H9 (cell line): Measurements from ENCODE around the gene RAD51. TPM values are rescaled to one million over a fixed set of nuclear protein-coding genes. Genes with fewer than 3 reads are reported as not detected.
A peak's percentile ranks its signal among the peaks of the same experiment; 100 is the strongest.

Experiments used
- DNase-seq: peaks from one replicate; pipeline ENCODE4 v3.0.0-alpha.2; 2017
- H2AFZ ChIP-seq: one replicate; pipeline ENCODE4 v1.6.1; 2013; ENCODE audit warnings: mild to moderate bottlenecking, low read length, control low read depth, moderate library complexity
- H2AK5ac ChIP-seq: 2 replicates; pipeline ENCODE4 v1.6.1; 2013; ENCODE audit warnings: low read length, control low read depth, mixed read lengths; ENCODE audit not compliant: insufficient read length
- H2BK120ac ChIP-seq: one replicate; pipeline ENCODE4 v1.6.1; 2013; ENCODE audit warnings: low read depth, mild to moderate bottlenecking, low read length, control low read depth, inconsistent platforms; ENCODE audit not compliant: poor library complexity, severe bottlenecking
- H2BK12ac ChIP-seq: 2 replicates; pipeline ENCODE4 v1.6.1; 2013; ENCODE audit warnings: low read length, control low read depth, mixed read lengths, low read depth; ENCODE audit not compliant: insufficient read length
- H2BK15ac ChIP-seq: 2 replicates; pipeline ENCODE4 v1.6.1; 2013; ENCODE audit warnings: low read depth, low read length, control low read depth
- H2BK20ac ChIP-seq: one replicate; pipeline ENCODE4 v1.6.1; 2013; ENCODE audit warnings: low read depth, mild to moderate bottlenecking, low read length, control low read depth, inconsistent platforms; ENCODE audit not compliant: poor library complexity, severe bottlenecking
- H2BK5ac ChIP-seq: 2 replicates; pipeline ENCODE4 v1.6.1; 2013; ENCODE audit warnings: low read length, control low read depth, mixed read lengths; ENCODE audit not compliant: insufficient read length
- H3K14ac ChIP-seq: 2 replicates; pipeline ENCODE4 v1.6.1; 2013; ENCODE audit warnings: low read length, control low read depth; ENCODE audit not compliant: insufficient read depth
- H3K18ac ChIP-seq: 2 replicates; pipeline ENCODE4 v1.6.1; 2013; ENCODE audit warnings: low read depth, mild to moderate bottlenecking, mixed read lengths, low read length, control low read depth; ENCODE audit not compliant: insufficient read length
- H3K23ac ChIP-seq: 2 replicates; pipeline ENCODE4 v1.6.1; 2013; ENCODE audit warnings: low read length, control low read depth, mixed read lengths, low read depth; ENCODE audit not compliant: insufficient read length
- H3K23me2 ChIP-seq: 2 replicates; pipeline ENCODE4 v1.6.1; 2013; ENCODE audit warnings: low read depth, mild to moderate bottlenecking, mixed read lengths, low read length, control low read depth; ENCODE audit not compliant: insufficient read length, poor library complexity, severe bottlenecking
- H3K27ac ChIP-seq: 2 replicates; pipeline ENCODE4 v1.5.1; 2013; ENCODE audit warnings: low read length, control low read depth, mixed read lengths, low read depth; ENCODE audit not compliant: insufficient read length
- H3K27me3 ChIP-seq: 2 replicates; pipeline ENCODE4 v1.6.1; 2013; ENCODE audit warnings: low read length, control low read depth, inconsistent platforms; ENCODE audit not compliant: insufficient read depth
- H3K4ac ChIP-seq: 2 replicates; pipeline ENCODE4 v1.6.1; 2013; ENCODE audit warnings: low read depth, mild to moderate bottlenecking, control low read depth, inconsistent platforms, low read length, moderate library complexity
- H3K4me1 ChIP-seq: 2 replicates; pipeline ENCODE4 v1.6.1; 2013; ENCODE audit warnings: low read length, control low read depth, inconsistent platforms; ENCODE audit not compliant: insufficient read depth
- H3K4me2 ChIP-seq: 2 replicates; pipeline ENCODE4 v1.6.1; 2013; ENCODE audit warnings: low read length, control low read depth, mixed read lengths; ENCODE audit not compliant: insufficient read length, insufficient read depth
- H3K56ac ChIP-seq: 2 replicates; pipeline ENCODE4 v1.6.1; 2013; ENCODE audit warnings: low read depth, mild to moderate bottlenecking, mixed read lengths, low read length, control low read depth; ENCODE audit not compliant: insufficient read length
- H3K79me1 ChIP-seq: 2 replicates; pipeline ENCODE4 v1.6.1; 2013; ENCODE audit warnings: low read depth, mild to moderate bottlenecking, moderate library complexity, low read length, control low read depth, inconsistent platforms; ENCODE audit not compliant: insufficient read depth, poor library complexity, severe bottlenecking
- H3K79me2 ChIP-seq: 2 replicates; pipeline ENCODE4 v1.6.1; 2013; ENCODE audit warnings: low read length, control low read depth, inconsistent platforms; ENCODE audit not compliant: insufficient read depth
- H3K9ac ChIP-seq: 2 replicates; pipeline ENCODE4 v1.6.1; 2013; ENCODE audit warnings: low read length, control low read depth, mixed read lengths; ENCODE audit not compliant: insufficient read length; ENCODE audit errors: extremely low read depth
- H3K9me3 ChIP-seq: one replicate; pipeline ENCODE4 v1.6.1; 2013; ENCODE audit warnings: low read depth, low read length, inconsistent platforms; ENCODE audit not compliant: control insufficient read depth
- H3T11ph ChIP-seq: one replicate; pipeline ENCODE4 v1.6.1; 2013; ENCODE audit warnings: mild to moderate bottlenecking, low read length, control low read depth, inconsistent platforms
- H4K20me1 ChIP-seq: one replicate; pipeline ENCODE4 v1.6.1; 2013; ENCODE audit not compliant: control insufficient read depth, insufficient read length, insufficient read depth
- H4K5ac ChIP-seq: 2 replicates; pipeline ENCODE4 v1.6.1; 2013; ENCODE audit warnings: low read depth, mild to moderate bottlenecking, mixed read lengths, low read length, control low read depth; ENCODE audit not compliant: insufficient read length
- H4K8ac ChIP-seq: replicated peaks from 2 replicates; pipeline ENCODE4 v1.6.1; 2013; ENCODE audit warnings: low read length, control low read depth, mixed read lengths, low read depth; ENCODE audit not compliant: insufficient read length
- H4K91ac ChIP-seq: 2 replicates; pipeline ENCODE4 v1.6.1; 2013; ENCODE audit warnings: low read depth, mild to moderate bottlenecking, moderate library complexity, mixed read lengths, low read length, control low read depth; ENCODE audit not compliant: insufficient read length
- H3K27ac Mint-ChIP-seq, 3 experiments: 2 replicates in 2 of 3; 3 replicates in 1 of 3; pipeline ENCODE4 v1.8.0; 2020 to 2021; ENCODE audit warnings: mixed read lengths in 3 of 3, mild to moderate bottlenecking in 1 of 3, moderate library complexity in 1 of 3
- H3K27me3 Mint-ChIP-seq: 2 replicates; pipeline ENCODE4 v1.8.0; 2021; ENCODE audit warnings: low read depth, mild to moderate bottlenecking, moderate library complexity, mixed read lengths
- H3K36me3 Mint-ChIP-seq, 3 experiments: 2 replicates in 2 of 3; 3 replicates in 1 of 3; pipeline ENCODE4 v1.8.0; 2020 to 2021; ENCODE audit warnings: low read depth in 3 of 3, mixed read lengths in 3 of 3; ENCODE audit not compliant: insufficient read depth in 1 of 3
- H3K4me1 Mint-ChIP-seq, 2 experiments: 2 replicates each; pipeline ENCODE4 v1.8.0; 2020; ENCODE audit warnings: mixed read lengths in 2 of 2
- H3K4me3 Mint-ChIP-seq, 2 experiments: 2 replicates in 1 of 2; 3 replicates in 1 of 2; pipeline ENCODE4 v1.8.0; 2020 to 2021; ENCODE audit warnings: mild to moderate bottlenecking in 2 of 2, mixed read lengths in 2 of 2, moderate library complexity in 1 of 2
- H3K9me3 Mint-ChIP-seq, 2 experiments: 2 replicates in 1 of 2; 3 replicates in 1 of 2; pipeline ENCODE4 v1.8.0; 2020; ENCODE audit warnings: mild to moderate bottlenecking in 2 of 2, mixed read lengths in 2 of 2, moderate library complexity in 1 of 2
- WGBS: extraction: QIAGEN DNeasy Blood & Tissue Kit; methylation state at CpG from one replicate; pipeline ENCODE4 v1.1.7; 2013; ENCODE audit warnings: missing lambda C conversion rate, low lambda C conversion rate, mixed read lengths; ENCODE audit not compliant: insufficient read length; ENCODE audit errors: extremely low coverage; 5-methylcytosine and 5-hydroxymethylcytosine counted together
- total RNA-seq: library from RNA; stranded (reverse); gene quantifications from 2 replicates; pipeline ENCODE4 v1.2.1, GENCODE V29; 2021
- TF ChIP-seq, protein P1 (sequence below): fragments of 200-600 bp; sonication (generic); conservative IDR thresholded peaks from 3 replicates; pipeline ENCODE4 v1.8.0; 2021; ENCODE audit warnings: antibody characterized with exemption, mild to moderate bottlenecking

Gene RAD51
- total RNA-seq, 1 experiment from 2014 or later: 39.2 TPM

DNA sequence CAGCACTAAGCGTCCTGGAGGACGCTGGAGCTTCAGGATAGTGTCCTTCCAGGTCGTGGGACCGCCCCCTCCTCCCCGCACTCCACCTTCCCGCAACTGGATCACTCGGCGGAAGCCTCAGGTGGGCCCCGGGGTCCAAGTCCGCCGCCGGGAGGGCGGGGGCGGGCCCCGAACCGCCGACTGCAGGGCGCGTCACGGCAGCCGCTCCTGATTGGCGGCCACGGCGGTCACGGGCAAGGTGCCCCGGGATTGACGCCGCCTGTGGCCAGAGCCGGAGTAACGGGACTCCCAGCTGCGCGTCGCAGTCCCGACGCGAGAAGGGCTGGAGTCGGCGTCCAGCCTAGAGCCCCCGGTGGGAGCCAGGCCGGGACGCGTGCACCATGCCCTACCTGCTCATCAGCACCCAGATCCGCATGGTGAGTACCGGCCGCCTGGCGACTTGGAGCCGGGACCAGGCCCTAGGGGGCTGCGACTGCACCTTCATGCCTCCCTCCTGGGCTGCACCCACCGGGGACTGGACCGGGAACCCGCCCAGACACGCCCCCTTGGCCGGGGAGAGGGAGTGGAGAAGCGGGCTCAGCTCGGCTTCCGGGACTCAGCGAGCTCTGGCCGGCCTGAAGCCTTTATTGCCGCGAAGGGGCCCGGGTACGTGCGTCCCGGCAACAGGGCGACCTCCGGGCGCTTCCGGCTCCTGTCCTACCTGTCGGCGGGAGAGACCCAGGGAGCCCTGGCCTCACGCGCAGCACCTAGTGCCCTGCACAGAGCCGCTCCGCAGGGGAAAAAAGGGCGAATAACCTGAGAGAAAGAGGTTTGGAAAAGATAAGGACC, 69.0 kb downstream of the RAD51 start, which contains the start of gene GCHFR:
Gene GCHFR (plus strand): TSS at position 268 of the 828 bp plus-strand sequence. CDS start 113 bp downstream, at position 381.
- Histone ChIP-seq H3K4me2 (peak within 1 kb of the TSS; percentile 50), H4K20me1 (no peaks in the 10 kb centered on the region), H3K23ac (no peak within 1 kb of the TSS), H2BK12ac (no peak within 1 kb of the TSS), H3K4me1 (peaks cover 4% of the 10 kb centered on the region; the same call in 1 of the 2 replicates), H3K14ac (peak within 1 kb of the TSS; percentile 61; the same call in 1 of the 2 replicates), H2BK20ac (no peak within 1 kb of the TSS), H4K91ac (no peak within 1 kb of the TSS), H3K9me3 (no peaks in the 10 kb centered on the region), H3K79me2 (no peaks in the 10 kb centered on the region), H3K79me1 (no peaks in the 10 kb centered on the region), H3K4ac (no peak within 1 kb of the TSS), H3K9ac (no peak within 1 kb of the TSS), H2BK15ac (no peak within 1 kb of the TSS), H3K56ac (no peak within 1 kb of the TSS), H3T11ph (no peak within 1 kb of the TSS), H2BK120ac (no peak within 1 kb of the TSS), H3K27ac (no peak within 1 kb of the TSS), H4K5ac (no peak within 1 kb of the TSS), H2AK5ac (no peak within 1 kb of the TSS), H2BK5ac (no peak within 1 kb of the TSS), H3K27me3 (no peaks in the 10 kb centered on the region), H3K23me2 (no peaks in the 10 kb centered on the region), H4K8ac (no peak within 1 kb of the TSS), H2AFZ (no peak within 1 kb of the TSS), H3K18ac (peak within 1 kb of the TSS; percentile 51)
- H3K27ac Mint-ChIP-seq: peak within 1 kb of the TSS in 1 of 3 experiments; percentile 44; a peak in 2 of 7 replicates
- peak; percentile 85 for DNase-seq
- TF ChIP-seq, protein P1, sequence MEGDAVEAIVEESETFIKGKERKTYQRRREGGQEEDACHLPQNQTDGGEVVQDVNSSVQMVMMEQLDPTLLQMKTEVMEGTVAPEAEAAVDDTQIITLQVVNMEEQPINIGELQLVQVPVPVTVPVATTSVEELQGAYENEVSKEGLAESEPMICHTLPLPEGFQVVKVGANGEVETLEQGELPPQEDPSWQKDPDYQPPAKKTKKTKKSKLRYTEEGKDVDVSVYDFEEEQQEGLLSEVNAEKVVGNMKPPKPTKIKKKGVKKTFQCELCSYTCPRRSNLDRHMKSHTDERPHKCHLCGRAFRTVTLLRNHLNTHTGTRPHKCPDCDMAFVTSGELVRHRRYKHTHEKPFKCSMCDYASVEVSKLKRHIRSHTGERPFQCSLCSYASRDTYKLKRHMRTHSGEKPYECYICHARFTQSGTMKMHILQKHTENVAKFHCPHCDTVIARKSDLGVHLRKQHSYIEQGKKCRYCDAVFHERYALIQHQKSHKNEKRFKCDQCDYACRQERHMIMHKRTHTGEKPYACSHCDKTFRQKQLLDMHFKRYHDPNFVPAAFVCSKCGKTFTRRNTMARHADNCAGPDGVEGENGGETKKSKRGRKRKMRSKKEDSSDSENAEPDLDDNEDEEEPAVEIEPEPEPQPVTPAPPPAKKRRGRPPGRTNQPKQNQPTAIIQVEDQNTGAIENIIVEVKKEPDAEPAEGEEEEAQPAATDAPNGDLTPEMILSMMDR: peak; percentile 54
- H3K27me3 Mint-ChIP-seq: peaks cover 9% of the 10 kb centered on the region; the same call in 1 of the 2 replicates
- H3K4me3 Mint-ChIP-seq: peak within 1 kb of the TSS; percentile 76 to 85
- peaks cover 0 to 5% (median 0%) of the 10 kb centered on the region in 3 experiments; a peak in 4 of 7 replicates for H3K36me3 Mint-ChIP-seq
- H3K9me3 Mint-ChIP-seq: no peaks in the 10 kb centered on the region
- no CpG with 5 or more reads among the region's 75 CpGs for WGBS
- H3K4me1 Mint-ChIP-seq: peaks cover 29 to 31% of the 10 kb centered on the region in 2 experiments
